ENCODE results near the gene PPP1R1B.
A peak's percentile ranks its signal among the peaks of the same experiment; 100 is the strongest.
"Not testable (repeated sequence)": the region's sequence is repeated elsewhere in the genome, so short reads cannot be mapped to it uniquely, and the experiment has no call there.

PPP1R1B gene

GRCh38 chr17:39626171-39627046, at the start of gene PPP1R1B:
Gene PPP1R1B (plus strand): TSS chr17:39626952. CDS start chr17:39627393, 441 bp downstream.
- no peak for DNase-seq

GRCh38 chr17:39578272-39578671, 48.5 kb upstream of the PPP1R1B start:
- no peak for DNase-seq

- no peak for DNase-seq
These were observed 47.3 kb upstream of the PPP1R1B start for GRCh38 chr17:39579318-39580081.

GRCh38 chr17:39580082-39580468, 46.7 kb upstream of the PPP1R1B start:
- DNase-seq: no peak

GRCh38 chr17:39581071-39581758, 45.5 kb upstream of the PPP1R1B start:
- DNase-seq: no peak

- DNase-seq: no peak
These were observed 45.0 kb upstream of the PPP1R1B start for GRCh38 chr17:39581759-39582085.

DNA sequence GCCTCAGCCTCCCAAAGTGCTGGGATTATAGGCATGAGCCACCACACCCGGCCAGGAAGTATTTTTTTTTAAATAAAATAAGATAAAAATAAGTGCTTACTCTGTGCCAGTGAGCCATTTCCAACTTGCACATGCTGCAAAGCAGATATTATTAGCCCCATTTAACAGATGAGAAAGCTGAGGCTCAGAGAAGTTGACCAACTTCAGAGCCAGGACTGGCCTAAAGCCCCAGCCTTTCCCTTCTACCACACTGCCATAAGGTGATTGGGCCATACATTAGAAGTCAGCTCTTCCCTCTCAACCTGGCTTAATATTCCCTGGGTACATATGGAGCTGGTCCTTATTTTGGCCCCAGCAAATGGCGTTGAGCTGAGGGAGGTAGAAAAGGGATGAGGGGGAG, 44.1 kb upstream of the PPP1R1B start:
- DNase-seq: no peak

GRCh38 chr17:39590180-39590579, 36.6 kb upstream of the PPP1R1B start:
- not testable (repeated sequence) for DNase-seq

DNA sequence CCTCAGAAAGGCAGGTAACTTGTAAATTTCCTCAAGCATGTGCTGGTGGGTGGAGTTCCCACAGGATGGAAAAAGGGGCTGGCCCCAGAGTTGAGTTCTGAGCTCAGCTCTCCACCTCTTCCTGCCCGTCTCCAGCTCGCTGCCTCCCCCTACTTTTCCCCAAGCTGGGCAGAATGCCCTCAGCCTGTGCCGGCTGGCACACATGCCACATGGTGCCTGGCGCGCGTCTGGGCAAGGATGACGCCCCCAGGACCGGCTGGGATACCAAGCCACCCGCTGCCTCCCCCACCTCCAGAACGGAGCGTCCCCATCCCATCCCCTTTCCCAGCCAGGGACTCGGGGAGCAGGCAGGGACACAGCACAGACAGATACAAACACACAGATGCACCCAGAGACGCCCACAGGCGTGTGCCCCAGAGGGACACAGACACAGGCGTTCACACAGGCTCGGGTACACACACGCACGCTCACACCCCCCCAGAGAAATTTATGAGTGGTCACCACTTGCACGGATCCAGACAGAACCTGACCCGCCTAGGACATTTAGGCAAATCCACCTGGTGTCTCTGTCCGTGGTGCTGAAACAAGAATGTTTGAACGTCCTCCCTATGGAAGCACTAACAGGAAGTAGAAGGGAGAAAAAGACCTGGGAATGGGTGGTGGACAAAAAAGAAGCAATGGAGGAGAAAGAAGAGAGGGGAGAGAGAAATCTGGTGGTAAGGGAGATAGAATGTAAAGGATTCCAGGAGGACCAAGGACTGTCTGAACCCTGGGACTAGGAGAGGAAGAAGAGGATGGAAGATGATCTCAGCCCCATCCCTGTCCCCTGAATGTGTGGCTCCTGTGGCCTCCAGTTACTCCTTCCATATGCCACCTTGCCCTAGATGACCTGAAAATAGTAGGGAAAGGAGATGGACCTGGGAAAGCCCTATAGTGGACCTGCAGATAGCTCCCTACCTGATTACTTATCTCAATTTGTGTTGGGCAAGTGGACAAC, 34.5 kb upstream of the PPP1R1B start:
- peak in 1 of 2 donors; percentile 32 for DNase-seq

GRCh38 chr17:39593371-39593770, 33.4 kb upstream of the PPP1R1B start:
- DNase-seq: no peak

DNA sequence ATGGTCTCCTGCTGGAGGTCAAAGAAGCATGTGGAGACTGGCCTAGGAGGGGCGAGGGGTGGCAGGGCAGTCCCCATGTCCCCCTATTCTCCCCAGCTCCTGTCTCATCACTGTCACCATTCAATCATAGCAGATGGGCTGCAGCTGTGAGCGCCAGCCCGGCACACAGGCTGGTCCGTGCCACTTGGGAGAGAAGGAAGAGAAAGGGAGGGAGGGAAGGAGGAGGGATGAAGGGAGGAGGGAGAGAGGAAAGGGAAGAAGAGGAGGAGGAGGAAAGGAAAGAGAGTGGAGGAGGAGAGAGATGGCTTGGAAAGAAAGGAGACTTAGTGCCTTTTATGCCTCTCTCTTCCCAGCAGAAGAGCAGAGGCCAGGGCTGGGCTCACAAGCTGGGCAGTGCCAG, 31.5 kb upstream of the PPP1R1B start:
- DNase-seq: no peak

- no peak for DNase-seq
These were observed 30.7 kb upstream of the PPP1R1B start for GRCh38 chr17:39595928-39596510.

- no peak for DNase-seq
These were observed 30.0 kb upstream of the PPP1R1B start for GRCh38 chr17:39596543-39597267.

GRCh38 chr17:39597372-39598046, 29.2 kb upstream of the PPP1R1B start:
- DNase-seq: no peak

GRCh38 chr17:39598047-39598481, 28.7 kb upstream of the PPP1R1B start:
- no peak for DNase-seq

DNA sequence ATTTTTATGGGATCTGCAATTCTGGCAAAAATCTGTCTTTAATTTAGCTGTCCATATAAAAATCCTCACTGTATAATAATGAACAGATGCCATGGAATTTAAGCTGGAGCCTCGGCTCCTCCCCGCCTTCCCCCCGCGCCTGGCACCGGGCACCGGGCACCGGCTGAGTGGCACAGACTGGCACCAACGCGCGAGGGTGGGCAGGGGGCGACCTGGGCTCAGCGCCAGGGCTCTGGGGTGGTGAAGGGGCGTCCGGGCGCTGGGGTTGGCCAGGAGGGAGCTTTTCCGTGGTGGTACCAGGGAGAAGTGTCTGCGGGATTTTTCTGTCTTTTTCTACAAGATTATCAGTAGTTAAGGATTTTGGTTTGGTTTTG, 28.1 kb upstream of the PPP1R1B start:
- DNase-seq: no peak

- DNase-seq: no peak
These were observed 27.6 kb upstream of the PPP1R1B start for GRCh38 chr17:39599004-39599664.

DNA sequence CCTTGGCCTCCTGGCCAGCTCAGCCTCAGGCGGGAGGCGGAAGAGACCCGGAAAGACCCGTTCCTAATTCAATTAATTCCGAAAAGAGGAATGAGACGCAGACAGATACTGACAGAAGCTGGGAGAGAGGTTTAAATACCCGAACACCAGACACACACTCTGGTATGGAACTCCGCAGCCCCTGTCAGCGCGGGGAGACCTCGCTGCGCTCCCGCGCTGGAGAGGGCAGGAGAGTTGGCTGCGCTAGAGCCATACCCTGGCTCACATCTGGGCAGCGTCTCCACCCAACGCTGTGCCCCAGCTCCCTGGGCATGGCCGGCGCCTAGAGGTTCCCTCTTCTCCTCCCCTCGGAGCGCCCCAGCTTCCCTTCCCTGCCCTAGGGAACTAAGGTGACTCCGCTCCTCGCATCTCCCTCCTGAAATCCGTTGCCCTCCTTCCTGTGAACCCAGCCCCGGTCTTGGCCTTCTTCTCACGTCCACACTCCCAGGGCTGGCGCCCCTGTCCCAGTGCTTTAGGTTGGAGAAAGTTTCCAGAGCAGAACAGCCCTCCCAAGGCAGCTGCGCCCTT, 27.0 kb upstream of the PPP1R1B start:
- no peak for DNase-seq

- DNase-seq: no peak
These were observed 26.3 kb upstream of the PPP1R1B start for GRCh38 chr17:39600288-39600996.
